ENCODE measurements around the gene ASNSD1.

DNA sequence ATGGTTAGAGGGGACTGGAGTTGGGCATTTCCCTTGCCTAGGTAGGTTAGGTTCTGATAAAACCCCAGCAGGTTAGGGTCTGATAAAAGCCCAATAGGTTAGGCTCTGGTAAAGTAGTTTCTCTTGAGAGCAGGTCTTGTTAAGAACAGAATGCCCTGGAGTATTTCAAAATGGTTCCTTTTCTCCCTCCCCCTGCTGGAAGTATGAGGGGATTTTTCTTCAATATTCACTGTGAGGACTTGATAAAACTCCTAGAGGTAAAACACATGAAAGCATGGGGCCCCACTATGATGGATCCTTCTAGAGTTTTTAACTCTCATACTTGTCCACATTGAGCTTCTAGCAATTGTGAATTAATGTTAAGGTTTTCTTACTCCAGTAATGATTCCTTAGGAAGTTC, 40.8 kb downstream of the ASNSD1 start:
- TF ChIP-seq CTCF (conservative IDR thresholded peaks at IDR 0.05; ENCODE audit: low read depth, low read length) = peak; percentile 40; the same call in 1 of the 2 replicates
- TF ChIP-seq EZH2 (IDR thresholded peaks at IDR 0.05; ENCODE audit: low read length, unreplicated experiment) = no peak
